ENCODE data around the gene CRACDL. TPM values are rescaled to one million over a fixed set of nuclear protein-coding genes. Genes with fewer than 3 reads are reported as not detected.

Gene CRACDL
- total and polyA plus RNA-seq, 2 experiments from 2014 or later = 0.06 to 0.32 TPM

GRCh38 chr2:98914713-98915580 is 21.1 kb downstream of the CRACDL start:
- Histone ChIP-seq H3K27ac (no peak overlapping the region), H3K4me1 (ENCODE audit: low read depth) (no peaks in the 10 kb centered on the region), H3K9me3 (ENCODE audit: low read depth) (no peaks in the 10 kb centered on the region), H3K27me3 (no peaks in the 10 kb centered on the region), H3K4me3 (no peak overlapping the region), H3K36me3 (no peaks in the 10 kb centered on the region)
- no peak for TF ChIP-seq CTCF (IDR thresholded peaks at IDR 0.05; ENCODE audit: low read depth, low read length)
- DNase-seq (ENCODE audit: low read depth in 1 of 2, low spot score in 1 of 2) = no peak

- peaks cover 6% of the 10 kb centered on the region for H3K4me1 ChIP-seq (ENCODE audit: low read depth)
- TF ChIP-seq CTCF (IDR thresholded peaks at IDR 0.05; ENCODE audit: low read depth, low read length) = no peak
Observed at GRCh38 chr2:98913916-98914712, 21.9 kb downstream of the CRACDL start.

GRCh38 chr2:98912957-98913915 is 22.8 kb downstream of the CRACDL start:
- Histone ChIP-seq H3K27me3 (no peaks in the 10 kb centered on the region), H3K4me1 (ENCODE audit: low read depth) (peaks cover 15% of the 10 kb centered on the region), H3K36me3 (no peaks in the 10 kb centered on the region), H3K27ac (no peak overlapping the region), H3K9me3 (ENCODE audit: low read depth) (no peaks in the 10 kb centered on the region), H3K4me3 (no peak overlapping the region)
- TF ChIP-seq CTCF (IDR thresholded peaks at IDR 0.05; ENCODE audit: low read depth, low read length) = no peak
- peak in 1 of 2 donors; percentile 18 for DNase-seq (ENCODE audit: low read depth in 1 of 2, low spot score in 1 of 2)

More at GRCh38 chr2:98913916-98914712, 21.9 kb downstream of the CRACDL start:
- Histone ChIP-seq H3K27ac (no peak overlapping the region), H3K9me3 (ENCODE audit: low read depth) (no peaks in the 10 kb centered on the region), H3K4me3 (no peak overlapping the region), H3K36me3 (no peaks in the 10 kb centered on the region), H3K27me3 (no peaks in the 10 kb centered on the region)
- no peak for DNase-seq (ENCODE audit: low read depth in 1 of 2, low spot score in 1 of 2)

- no peaks in the 10 kb centered on the region for H3K9me3 ChIP-seq (ENCODE audit: low read depth)
- no peak for TF ChIP-seq CTCF (IDR thresholded peaks at IDR 0.05; ENCODE audit: low read depth, low read length)
- H3K27me3 ChIP-seq = no peaks in the 10 kb centered on the region
- no peaks in the 10 kb centered on the region for H3K36me3 ChIP-seq
- H3K4me1 ChIP-seq (ENCODE audit: low read depth) = peaks cover 16% of the 10 kb centered on the region
- H3K4me3 ChIP-seq = no peak overlapping the region
- peak in 1 of 2 donors; percentile 86 for DNase-seq (ENCODE audit: low read depth in 1 of 2, low spot score in 1 of 2)
- no peak overlapping the region for H3K27ac ChIP-seq
Observed at GRCh38 chr2:98912221-98912851, 23.7 kb downstream of the CRACDL start.

All from cardiac muscle cell (in vitro differentiated cells and primary cell).